Activated T-helper 1 cell treated with anti-CD3 and anti-CD28 coated beads, Interleukin-2, amount 50 U/mL, for 16 hours (primary cell): ENCODE measurements around the gene ADGRE1.
"Not testable (repeated sequence)": the region's sequence is repeated elsewhere in the genome, so short reads cannot be mapped to it uniquely, and the experiment has no call there.

Experiments used
- DNase-seq, 2 donors: peaks; one replicate each; pipeline ENCODE4 v3.0.0-alpha.2; 2020; ENCODE audit warnings: low read depth in 1 of 2, low spot score in 1 of 2

Gene ADGRE1, protein sequence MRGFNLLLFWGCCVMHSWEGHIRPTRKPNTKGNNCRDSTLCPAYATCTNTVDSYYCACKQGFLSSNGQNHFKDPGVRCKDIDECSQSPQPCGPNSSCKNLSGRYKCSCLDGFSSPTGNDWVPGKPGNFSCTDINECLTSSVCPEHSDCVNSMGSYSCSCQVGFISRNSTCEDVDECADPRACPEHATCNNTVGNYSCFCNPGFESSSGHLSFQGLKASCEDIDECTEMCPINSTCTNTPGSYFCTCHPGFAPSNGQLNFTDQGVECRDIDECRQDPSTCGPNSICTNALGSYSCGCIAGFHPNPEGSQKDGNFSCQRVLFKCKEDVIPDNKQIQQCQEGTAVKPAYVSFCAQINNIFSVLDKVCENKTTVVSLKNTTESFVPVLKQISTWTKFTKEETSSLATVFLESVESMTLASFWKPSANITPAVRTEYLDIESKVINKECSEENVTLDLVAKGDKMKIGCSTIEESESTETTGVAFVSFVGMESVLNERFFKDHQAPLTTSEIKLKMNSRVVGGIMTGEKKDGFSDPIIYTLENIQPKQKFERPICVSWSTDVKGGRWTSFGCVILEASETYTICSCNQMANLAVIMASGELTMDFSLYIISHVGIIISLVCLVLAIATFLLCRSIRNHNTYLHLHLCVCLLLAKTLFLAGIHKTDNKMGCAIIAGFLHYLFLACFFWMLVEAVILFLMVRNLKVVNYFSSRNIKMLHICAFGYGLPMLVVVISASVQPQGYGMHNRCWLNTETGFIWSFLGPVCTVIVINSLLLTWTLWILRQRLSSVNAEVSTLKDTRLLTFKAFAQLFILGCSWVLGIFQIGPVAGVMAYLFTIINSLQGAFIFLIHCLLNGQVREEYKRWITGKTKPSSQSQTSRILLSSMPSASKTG

DNA sequence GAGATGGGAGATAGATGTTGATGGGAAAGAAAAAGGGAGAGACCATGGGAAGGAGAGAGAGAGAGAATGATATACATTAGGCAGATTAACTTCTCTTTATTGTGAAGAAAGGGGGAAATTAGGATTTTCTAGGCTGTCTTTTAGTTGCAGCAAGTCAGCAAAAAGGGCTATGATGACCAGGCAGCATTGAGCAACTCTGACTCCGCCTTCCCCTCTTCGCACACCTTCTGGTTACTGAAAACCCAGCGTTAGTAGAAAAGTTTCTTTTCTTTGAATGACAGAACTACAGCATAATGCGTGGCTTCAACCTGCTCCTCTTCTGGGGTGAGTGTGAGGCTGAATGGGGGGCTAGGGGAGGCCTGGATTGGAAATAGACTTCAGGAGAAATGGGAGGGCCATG lies at the start of gene ADGRE1:
ADGRE1 (plus strand) TSS at position 264 of the 400 bp plus-strand sequence; CDS start at position 294, 30 bp downstream.
- no peak for DNase-seq

DNA sequence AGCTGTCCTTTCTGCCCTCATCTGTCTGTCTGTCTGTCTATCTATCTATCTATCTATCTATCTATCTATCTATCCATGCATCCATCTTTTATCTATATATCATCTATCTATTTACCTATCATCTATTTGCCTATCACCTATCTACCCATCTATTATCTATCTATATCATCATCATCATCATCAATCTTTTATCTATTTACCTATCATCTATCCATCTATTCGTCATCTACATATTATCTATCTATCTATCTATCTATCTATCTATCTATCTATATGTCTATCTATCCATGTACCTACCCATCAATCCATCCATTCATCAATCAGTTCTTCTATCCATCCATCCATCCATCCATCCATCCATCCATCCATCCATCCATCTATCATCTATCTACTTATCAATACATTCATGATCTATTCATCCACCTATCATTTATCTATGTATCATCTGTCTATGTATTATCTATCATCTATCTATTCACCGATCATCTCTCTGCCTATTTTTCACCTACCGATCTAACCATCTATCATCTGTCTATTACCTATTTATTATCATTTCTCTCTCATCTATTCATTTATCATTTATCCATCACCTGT lies 49.2 kb upstream of the ADGRE1 start:
- no peak for DNase-seq

- DNase-seq = no peak
Measured at GRCh38 chr19:6842871-6843607, 44.3 kb upstream of the ADGRE1 start.

DNA sequence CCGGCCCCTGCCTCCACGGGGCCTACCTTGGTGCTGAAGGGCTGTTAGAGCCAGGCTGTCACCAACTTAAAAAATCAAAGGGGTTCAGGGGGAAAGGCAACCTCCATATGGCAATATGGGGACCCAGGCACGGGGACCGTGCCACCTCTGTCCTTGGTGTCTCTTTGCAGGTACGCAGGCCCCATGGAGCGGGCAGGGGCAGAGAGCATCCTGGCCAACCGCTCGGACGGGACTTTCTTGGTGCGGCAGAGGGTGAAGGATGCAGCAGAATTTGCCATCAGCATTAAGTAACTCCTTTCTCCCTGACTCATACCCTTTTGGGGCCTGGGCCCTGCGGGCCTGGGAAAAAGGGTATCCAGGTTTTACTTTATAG lies 39.6 kb upstream of the ADGRE1 start:
- no peak for DNase-seq

DNA sequence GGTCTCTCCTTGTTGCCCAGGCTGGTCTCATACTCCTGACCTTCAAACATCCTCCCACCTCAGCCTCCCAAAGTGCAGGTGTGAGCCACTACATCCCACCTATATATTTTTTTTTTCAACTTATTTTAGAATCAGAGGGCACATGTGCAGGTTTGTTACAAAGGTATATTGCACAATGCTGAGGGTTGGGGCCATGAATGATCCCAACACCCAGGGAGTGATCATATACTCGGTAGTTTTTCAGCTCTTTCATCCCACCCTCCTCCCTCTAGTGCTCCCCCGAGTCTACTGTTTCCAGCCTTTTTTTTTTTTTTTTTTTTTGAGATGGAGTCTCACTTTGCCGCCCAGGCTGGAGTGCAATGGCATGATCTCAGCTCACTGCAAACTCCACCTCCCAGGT lies 38.4 kb upstream of the ADGRE1 start:
- no peak for DNase-seq

- DNase-seq = no peak
Measured at GRCh38 chr19:6849876-6850275, 37.5 kb upstream of the ADGRE1 start.

GRCh38 chr19:6851359-6851758 lies 36.0 kb upstream of the ADGRE1 start:
- DNase-seq = no peak

GRCh38 chr19:6852001-6852400 lies 35.4 kb upstream of the ADGRE1 start:
- DNase-seq = no peak

DNA sequence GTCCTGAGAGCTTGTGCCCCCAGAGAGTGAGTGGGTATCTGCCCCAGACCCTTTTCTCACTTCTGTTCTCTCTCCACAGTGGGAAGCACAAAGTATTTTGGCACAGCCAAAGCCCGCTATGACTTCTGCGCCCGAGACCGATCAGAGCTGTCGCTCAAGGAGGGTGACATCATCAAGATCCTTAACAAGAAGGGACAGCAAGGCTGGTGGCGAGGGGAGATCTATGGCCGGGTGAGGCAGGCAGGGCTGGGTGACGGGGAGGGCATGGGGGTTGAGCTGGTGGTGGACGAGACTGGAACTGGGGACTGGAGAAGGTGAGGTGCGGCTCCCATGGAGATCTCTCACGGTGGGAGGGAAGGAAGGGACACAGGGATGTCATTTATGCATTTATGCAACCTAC lies 33.5 kb upstream of the ADGRE1 start:
- DNase-seq = no peak

DNA sequence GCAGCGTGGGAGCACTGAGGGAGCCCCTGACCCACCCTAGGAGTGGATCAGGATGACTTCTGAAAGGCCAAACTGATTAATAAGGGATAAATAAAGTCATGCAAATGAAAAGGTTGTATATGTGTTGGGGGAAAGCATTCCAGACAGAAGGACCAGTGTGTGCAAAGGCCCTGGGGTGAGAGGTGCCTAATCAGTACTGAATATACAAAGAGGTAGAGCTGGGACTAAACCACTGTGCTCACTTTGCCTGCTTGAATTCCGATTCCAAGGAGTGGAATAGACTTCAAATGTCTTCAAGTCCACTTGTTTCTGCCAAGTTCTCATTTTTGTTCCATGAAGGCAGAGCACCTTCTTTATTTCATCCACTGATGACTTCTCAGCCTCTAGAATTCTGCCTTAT lies 32.6 kb upstream of the ADGRE1 start:
- DNase-seq = no peak

DNA sequence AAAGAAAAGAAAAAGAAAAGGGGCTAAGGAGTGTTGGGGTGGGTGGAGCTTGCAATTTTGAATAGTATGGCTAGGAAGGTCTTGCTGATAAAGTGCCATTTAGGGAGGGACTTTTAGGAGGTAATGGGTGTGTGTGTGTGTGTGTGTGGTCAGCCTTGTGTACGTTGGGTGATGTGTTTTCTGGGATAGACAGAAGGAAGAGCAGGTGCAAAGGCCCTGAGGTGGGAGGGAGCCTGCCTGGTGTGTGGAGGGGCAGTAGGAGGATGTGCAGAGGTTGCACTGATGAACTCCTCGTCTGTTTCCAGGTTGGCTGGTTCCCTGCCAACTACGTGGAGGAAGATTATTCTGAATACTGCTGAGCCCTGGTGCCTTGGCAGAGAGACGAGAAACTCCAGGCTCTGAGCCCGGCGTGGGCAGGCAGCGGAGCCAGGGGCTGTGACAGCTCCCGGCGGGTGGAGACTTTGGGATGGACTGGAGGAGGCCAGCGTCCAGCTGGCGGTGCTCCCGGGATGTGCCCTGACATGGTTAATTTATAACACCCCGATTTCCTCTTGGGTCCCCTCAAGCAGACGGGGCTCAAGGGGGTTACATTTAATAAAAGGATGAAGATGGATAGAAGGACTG lies 30.5 kb upstream of the ADGRE1 start:
- DNase-seq = no peak

DNA sequence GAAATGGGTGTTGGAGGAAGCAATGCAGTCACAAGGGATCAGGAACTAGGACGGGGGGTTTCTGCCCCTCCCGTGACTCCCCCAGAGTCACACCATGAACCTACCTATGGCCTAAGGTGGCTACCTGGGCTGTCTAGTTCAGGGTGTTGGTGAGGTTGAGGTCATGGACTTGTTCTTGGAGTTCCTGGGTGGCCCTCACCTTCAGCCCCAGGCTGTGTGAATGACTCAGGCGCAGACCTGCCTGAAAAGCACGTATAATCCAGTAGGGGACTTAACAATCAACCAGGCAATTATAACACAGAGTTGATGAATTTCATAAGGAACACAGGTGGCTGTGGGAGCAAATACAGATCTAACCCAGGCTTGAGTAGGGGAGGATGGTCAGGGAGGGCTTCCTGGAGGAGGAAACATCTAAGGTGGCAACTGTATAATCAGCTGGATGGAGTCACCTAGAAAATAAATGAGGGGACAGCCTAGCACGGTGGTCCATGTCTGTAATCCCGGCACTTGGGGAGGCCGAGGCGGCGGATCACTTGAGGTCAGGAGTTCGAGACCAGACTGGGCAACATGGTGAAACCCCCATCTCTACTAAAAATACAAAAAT lies 25.6 kb upstream of the ADGRE1 start:
- no peak for DNase-seq

- peak; percentile 77 to 78 for DNase-seq
Measured at GRCh38 chr19:6862673-6863078, 24.7 kb upstream of the ADGRE1 start.

DNA sequence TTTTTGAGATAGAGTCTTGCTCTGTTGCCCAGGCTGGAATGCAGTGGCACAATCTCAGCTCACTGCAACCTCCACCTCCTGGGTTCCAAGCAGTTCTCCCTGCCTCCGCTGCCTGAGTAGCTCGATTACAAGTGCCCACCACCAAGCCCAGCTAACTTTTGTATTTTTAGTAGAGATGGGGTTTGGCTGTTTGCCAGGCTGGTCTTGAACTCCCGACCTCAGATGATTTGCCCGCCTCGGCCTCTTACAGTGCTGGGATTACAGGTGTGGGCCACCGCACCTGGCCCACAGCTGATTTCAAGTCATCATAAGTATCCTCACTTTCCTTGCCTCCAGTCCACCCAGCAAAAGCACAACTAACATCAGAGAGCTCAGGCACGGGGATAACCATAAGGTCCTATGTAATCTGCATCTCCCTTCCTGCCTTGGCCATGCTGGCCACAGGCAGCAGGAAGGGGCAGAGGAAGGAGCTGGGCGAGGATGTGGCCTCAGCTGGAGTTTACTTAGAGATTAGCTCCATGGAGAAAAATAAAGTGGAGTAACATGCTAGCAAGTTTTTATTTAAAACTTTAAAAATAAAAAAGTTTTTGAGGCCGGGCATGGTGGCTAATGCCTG lies 22.9 kb upstream of the ADGRE1 start:
- no peak for DNase-seq

GRCh38 chr19:6865849-6866248 lies 21.5 kb upstream of the ADGRE1 start:
- no peak for DNase-seq

- DNase-seq = no peak
Measured at GRCh38 chr19:6866741-6867151, 20.6 kb upstream of the ADGRE1 start.

GRCh38 chr19:6868351-6868750 lies 19.0 kb upstream of the ADGRE1 start:
- no peak for DNase-seq

GRCh38 chr19:6869151-6869882 lies 18.1 kb upstream of the ADGRE1 start:
- not testable (repeated sequence) for DNase-seq
